ENCODE results near the gene EPM2AIP1.
A peak's percentile ranks its signal among the peaks of the same experiment; 100 is the strongest.
"Not testable (repeated sequence)": the region's sequence is repeated elsewhere in the genome, so short reads cannot be mapped to it uniquely, and the experiment has no call there.

EPM2AIP1 gene

GRCh38 chr3:36991923-36992805 is 767 bp downstream of the EPM2AIP1 start:
- peak in 1 of 5 experiments; percentile 70 for DNase-seq

- peak in 2 of 5 experiments; percentile 13 to 81 for DNase-seq
These were observed 1.8 kb downstream of the EPM2AIP1 start for GRCh38 chr3:36991147-36991546.

GRCh38 chr3:36989568-36989967 is 3.4 kb downstream of the EPM2AIP1 start:
- DNase-seq: no peak

- no peak for DNase-seq
These were observed 3.9 kb downstream of the EPM2AIP1 start for GRCh38 chr3:36989005-36989404.

- peak in 2 of 5 experiments; percentile 13 to 54 for DNase-seq
These were observed 4.6 kb downstream of the EPM2AIP1 start for GRCh38 chr3:36988356-36988755.

GRCh38 chr3:36981006-36981405 is 11.9 kb downstream of the EPM2AIP1 start:
- DNase-seq: no peak

GRCh38 chr3:36973139-36973538 is 19.8 kb downstream of the EPM2AIP1 start:
- DNase-seq: no peak

- no peak for DNase-seq
These were observed 20.8 kb downstream of the EPM2AIP1 start for GRCh38 chr3:36972163-36972562.

GRCh38 chr3:36969540-36970432 is 23.1 kb downstream of the EPM2AIP1 start:
- peak in 4 of 5 experiments; percentile 14 to 91 (median 26) for DNase-seq

- no peak for DNase-seq
These were observed 23.8 kb downstream of the EPM2AIP1 start for GRCh38 chr3:36969085-36969484.

GRCh38 chr3:36965440-36965839 is 27.5 kb downstream of the EPM2AIP1 start:
- DNase-seq: no peak

GRCh38 chr3:36964817-36965216 is 28.1 kb downstream of the EPM2AIP1 start:
- DNase-seq: no peak

GRCh38 chr3:36964331-36964730 is 28.6 kb downstream of the EPM2AIP1 start:
- no peak for DNase-seq

GRCh38 chr3:36963008-36963407 is 29.9 kb downstream of the EPM2AIP1 start:
- not testable (repeated sequence) for DNase-seq

- no peak for DNase-seq
These were observed 32.4 kb downstream of the EPM2AIP1 start for GRCh38 chr3:36960502-36960901.

- DNase-seq: no peak
These were observed 33.1 kb downstream of the EPM2AIP1 start for GRCh38 chr3:36959821-36960220.

- DNase-seq: no peak
These were observed 34.9 kb downstream of the EPM2AIP1 start for GRCh38 chr3:36957862-36958686.

- DNase-seq: no peak
These were observed 35.9 kb downstream of the EPM2AIP1 start for GRCh38 chr3:36957063-36957462.

- no peak for DNase-seq
These were observed 36.8 kb downstream of the EPM2AIP1 start for GRCh38 chr3:36956155-36956554.

GRCh38 chr3:36954452-36955134 is 38.3 kb downstream of the EPM2AIP1 start:
- DNase-seq: no peak

- DNase-seq: not testable (repeated sequence)
These were observed 45.1 kb downstream of the EPM2AIP1 start for GRCh38 chr3:36947814-36948213.
